Esophagus muscularis mucosa (tissue), 4 donors: Measurements from ENCODE around the gene ABHD12.

ENCODE experiments used
- EP300 ChIP-seq: sonication (generic); formaldehyde crosslinking; IDR thresholded peaks from one replicate; pipeline ENCODE4 v1.6.1; 2017; ENCODE audit warnings: antibody characterized with exemption
- POLR2AphosphoS5 ChIP-seq, 2 donors: sonication (generic); formaldehyde crosslinking; IDR thresholded peaks; one replicate each; pipeline ENCODE4 v1.6.1; 2017; ENCODE audit warnings: antibody characterized with exemption in 2 of 2
- TF ChIP-seq, protein P1 (sequence below), 3 experiments: fragments of 200-600 bp in 2 of 3; fragments of 450-650 bp in 1 of 3; sonication (generic) in 2 of 3; IDR thresholded peaks; one replicate each; pipeline ENCODE4 v1.5.1; 2017 to 2019; ENCODE audit warnings: antibody characterized with exemption in 3 of 3, mild to moderate bottlenecking in 2 of 3, moderate library complexity in 1 of 3

DNA sequence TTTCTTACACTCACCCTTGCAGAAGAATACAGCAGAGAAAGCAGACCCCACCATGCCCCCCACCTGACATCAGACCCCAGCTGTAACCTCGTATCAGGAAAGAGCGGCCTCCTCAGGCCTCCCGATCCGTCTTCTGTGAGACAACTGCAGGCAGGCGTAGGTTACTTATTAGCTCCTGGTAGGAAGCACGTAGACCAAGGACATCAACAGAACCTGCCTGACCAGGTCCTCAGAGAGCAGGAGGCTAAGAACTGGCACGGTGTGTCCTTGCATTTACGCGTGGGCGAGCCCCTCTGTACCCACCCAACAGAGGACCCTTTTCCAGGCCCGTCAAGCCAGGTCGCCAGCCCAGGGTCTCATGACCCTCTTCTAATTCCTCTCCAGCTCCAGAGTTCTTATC lies 51.0 kb downstream of the ABHD12 start:
- TF ChIP-seq, protein P1, sequence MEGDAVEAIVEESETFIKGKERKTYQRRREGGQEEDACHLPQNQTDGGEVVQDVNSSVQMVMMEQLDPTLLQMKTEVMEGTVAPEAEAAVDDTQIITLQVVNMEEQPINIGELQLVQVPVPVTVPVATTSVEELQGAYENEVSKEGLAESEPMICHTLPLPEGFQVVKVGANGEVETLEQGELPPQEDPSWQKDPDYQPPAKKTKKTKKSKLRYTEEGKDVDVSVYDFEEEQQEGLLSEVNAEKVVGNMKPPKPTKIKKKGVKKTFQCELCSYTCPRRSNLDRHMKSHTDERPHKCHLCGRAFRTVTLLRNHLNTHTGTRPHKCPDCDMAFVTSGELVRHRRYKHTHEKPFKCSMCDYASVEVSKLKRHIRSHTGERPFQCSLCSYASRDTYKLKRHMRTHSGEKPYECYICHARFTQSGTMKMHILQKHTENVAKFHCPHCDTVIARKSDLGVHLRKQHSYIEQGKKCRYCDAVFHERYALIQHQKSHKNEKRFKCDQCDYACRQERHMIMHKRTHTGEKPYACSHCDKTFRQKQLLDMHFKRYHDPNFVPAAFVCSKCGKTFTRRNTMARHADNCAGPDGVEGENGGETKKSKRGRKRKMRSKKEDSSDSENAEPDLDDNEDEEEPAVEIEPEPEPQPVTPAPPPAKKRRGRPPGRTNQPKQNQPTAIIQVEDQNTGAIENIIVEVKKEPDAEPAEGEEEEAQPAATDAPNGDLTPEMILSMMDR (IDR thresholded peaks at IDR 0.05): no peak
- TF ChIP-seq POLR2AphosphoS5 (IDR thresholded peaks at IDR 0.05) (no peak), EP300 (no peak)
